NOMO-1 treated with dmso at 0.1 percent for 144 hours (cell line): ENCODE data around the gene VWA1.
"Not testable (repeated sequence)": the region's sequence is repeated elsewhere in the genome, so short reads cannot be mapped to it uniquely, and the experiment has no call there.

Experiments used
- DNase-seq: peaks from one replicate; lab custom pipeline; 2025; ENCODE audit not compliant: unreplicated experiment; lab: John Stamatoyannopoulos, UW

VWA1 gene

GRCh38 chr1:1455366-1455884 lies 19.9 kb downstream of the VWA1 start:
- DNase-seq: no peak

GRCh38 chr1:1455934-1456333 lies 20.4 kb downstream of the VWA1 start:
- not testable (repeated sequence) for DNase-seq

- not testable (repeated sequence) for DNase-seq
These were observed 21.3 kb downstream of the VWA1 start for GRCh38 chr1:1456683-1457255.

- not testable (repeated sequence) for DNase-seq
These were observed 23.7 kb downstream of the VWA1 start for GRCh38 chr1:1459156-1459555.

GRCh38 chr1:1459711-1460110 lies 24.2 kb downstream of the VWA1 start:
- not testable (repeated sequence) for DNase-seq

GRCh38 chr1:1460540-1461130 lies 25.1 kb downstream of the VWA1 start:
- no peak for DNase-seq

- no peak for DNase-seq
These were observed 26.3 kb downstream of the VWA1 start for GRCh38 chr1:1461721-1462317.

GRCh38 chr1:1462318-1462966 lies 27.0 kb downstream of the VWA1 start:
- DNase-seq: no peak

- no peak for DNase-seq
These were observed 27.8 kb downstream of the VWA1 start for GRCh38 chr1:1463312-1463711.

GRCh38 chr1:1468196-1468985 lies 32.9 kb downstream of the VWA1 start:
- DNase-seq: not testable (repeated sequence)

GRCh38 chr1:1470626-1471388 lies 35.3 kb downstream of the VWA1 start:
- no peak for DNase-seq

GRCh38 chr1:1471389-1472052 lies 36.0 kb downstream of the VWA1 start, which contains the start of gene ATAD3B:
ATAD3B (plus strand) TSS chr1:1471765; CDS start chr1:1471885, 120 bp downstream.
- DNase-seq: peak; percentile 86

GRCh38 chr1:1472053-1472876 lies 36.8 kb downstream of the VWA1 start:
- not testable (repeated sequence) for DNase-seq

- not testable (repeated sequence) for DNase-seq
These were observed 40.5 kb downstream of the VWA1 start for GRCh38 chr1:1476011-1476410.

- DNase-seq: no peak
These were observed 41.7 kb downstream of the VWA1 start for GRCh38 chr1:1477206-1477605.

GRCh38 chr1:1479547-1480487 lies 44.3 kb downstream of the VWA1 start:
- DNase-seq: no peak

GRCh38 chr1:1480488-1480867 lies 45.0 kb downstream of the VWA1 start:
- DNase-seq: not testable (repeated sequence)

- DNase-seq: not testable (repeated sequence)
These were observed 46.3 kb downstream of the VWA1 start for GRCh38 chr1:1481811-1482210.
